GM18502 (cell line): Measurements from ENCODE around the gene TUBB2B.
A peak's percentile ranks its signal among the peaks of the same experiment; 100 is the strongest.

Source experiments
- ATAC-seq: cut with Tn5 transposase; IDR thresholded peaks from one replicate; pipeline ENCODE4 v1.9.1; 2021; ENCODE audit warnings: mild to moderate bottlenecking; ENCODE audit not compliant: unreplicated experiment, poor library complexity

Gene TUBB2B

DNA sequence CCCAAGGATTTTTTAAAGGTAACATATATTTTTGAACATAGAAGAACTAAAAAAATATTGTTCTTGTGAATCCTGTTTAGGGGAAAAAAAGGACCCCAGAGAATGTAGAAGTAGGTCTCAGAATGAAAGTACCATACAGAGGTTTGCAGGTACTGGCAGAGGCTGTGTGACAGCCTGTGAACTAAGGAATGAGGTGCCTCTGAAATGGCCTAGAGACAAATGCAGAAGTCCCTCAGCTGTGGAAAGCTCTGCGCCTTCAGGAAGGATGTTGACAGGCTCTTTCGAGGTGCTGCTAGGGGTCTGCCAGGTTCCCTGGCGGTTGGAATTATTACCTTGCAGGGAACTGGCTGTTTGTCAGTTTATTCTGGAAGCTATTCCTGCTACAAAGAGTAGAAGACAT lies 8.6 kb upstream of the TUBB2B start:
- no peak for ATAC-seq

GRCh38 chr6:3235486-3235885 lies 8.0 kb upstream of the TUBB2B start:
- peak; percentile 50 for ATAC-seq

DNA sequence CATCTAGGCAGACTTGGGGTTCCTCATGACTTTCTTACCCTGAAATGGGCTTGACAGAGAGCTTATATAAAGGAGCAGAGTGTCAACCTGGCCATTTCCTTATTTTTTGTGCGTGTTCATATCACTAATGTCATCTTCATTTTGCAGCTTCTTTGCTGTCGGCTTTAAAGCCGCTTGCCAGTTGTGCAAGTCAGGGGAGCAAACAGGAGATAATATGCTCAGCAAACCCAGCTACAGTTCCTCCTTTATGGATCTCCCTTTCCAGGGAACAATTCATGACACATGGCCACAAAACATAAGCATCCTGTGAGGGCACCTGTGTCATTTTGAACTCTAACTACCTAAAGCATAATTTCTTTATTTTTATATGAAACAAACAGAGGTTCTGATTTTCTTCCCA lies 6.5 kb upstream of the TUBB2B start:
- ATAC-seq: no peak

DNA sequence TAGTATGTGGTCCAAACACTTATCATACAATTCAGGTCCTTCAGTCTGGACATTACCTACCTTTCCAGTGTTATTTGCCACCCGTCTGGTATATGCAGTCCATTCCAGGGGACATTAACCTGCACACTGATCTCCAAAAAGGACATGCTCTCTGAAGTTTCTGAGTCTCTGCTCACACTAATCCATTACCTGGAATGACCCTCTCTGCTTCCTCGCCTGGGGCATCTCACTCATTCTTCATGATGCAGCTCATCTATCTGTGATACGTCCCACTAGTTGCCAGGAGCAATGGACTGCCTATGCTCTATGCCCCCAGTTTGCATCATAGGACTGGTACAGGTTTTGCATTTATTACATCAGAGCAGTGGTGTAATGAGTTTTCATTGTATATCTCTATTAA lies 5.9 kb upstream of the TUBB2B start:
- no peak for ATAC-seq

- no peak for ATAC-seq
Measured at GRCh38 chr6:3232017-3232945, 4.8 kb upstream of the TUBB2B start.

- no peak for ATAC-seq
Measured at GRCh38 chr6:3231247-3232016, 4.0 kb upstream of the TUBB2B start.

DNA sequence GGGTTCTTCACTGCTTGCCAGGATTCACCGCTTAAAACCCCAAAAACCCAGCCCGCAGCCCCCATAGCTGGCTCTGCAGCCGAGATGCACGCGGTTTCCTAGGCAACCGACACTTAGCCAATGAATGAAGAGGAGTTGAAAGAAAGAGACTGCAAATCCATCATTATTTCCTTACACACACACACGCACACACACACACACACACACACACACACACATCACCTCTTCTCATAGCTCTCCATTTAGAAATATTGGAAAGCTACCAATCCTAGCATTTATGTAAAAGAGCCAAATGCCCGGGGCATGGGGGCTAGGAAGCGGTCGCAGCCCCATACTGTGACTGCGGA lies 3.4 kb upstream of the TUBB2B start:
- ATAC-seq: no peak

DNA sequence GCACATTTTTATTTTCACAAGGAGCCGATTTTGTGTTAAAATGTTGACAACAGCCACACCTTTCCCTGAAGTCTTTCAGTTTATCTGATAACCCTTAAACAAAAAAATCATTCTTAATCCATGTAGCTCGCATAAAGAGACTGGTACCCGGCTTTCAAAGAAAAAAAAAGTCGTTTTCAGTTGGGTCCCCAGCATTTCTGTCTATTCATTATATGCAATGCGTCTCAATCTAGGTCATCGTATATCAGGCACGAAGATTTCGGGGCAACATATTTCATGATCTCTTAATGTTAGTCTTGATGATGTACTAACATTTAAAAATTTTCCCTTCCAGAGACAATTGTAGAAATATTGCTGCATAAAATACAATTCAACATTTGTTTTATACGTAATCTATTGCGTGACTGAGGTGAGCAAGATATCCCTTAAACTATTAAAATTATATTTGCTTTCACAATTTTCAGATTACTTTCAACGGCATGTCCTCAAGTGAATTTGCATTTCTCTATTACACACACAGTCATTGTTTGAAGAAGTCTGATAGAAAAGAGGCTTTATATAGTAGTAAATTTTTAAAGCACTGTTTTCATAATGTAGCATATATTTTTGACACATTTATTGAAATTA lies 2.9 kb upstream of the TUBB2B start:
- no peak for ATAC-seq

DNA sequence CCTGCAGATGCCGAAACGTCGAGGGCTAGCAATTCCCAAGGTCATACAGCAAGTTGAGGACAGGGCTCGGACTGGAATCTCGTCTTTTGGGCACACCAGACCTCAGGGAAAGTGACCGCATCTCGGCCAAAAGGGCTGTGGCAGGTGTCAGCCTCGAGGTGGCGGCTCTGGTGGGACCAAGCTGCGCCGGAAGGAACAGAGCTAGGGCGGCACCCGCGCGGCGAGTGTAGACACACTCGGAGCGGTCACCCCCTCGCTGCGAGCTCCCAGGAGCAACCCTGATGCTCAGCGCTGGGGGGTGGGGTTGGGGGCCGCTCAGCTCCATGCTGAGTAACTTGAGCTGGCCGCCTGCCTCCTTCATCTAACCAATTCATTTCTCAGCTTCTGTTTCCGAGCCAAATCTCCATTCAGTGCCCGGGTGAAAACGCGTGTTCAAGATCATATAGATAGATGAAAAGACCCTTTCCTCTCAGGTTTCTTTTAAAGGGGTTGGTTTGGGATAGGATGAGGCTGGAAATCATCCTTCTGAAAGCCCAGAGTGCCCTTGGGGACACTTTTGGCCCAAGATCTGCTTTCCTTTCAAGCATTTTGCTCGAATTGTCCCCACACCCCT lies 2.2 kb upstream of the TUBB2B start:
- no peak for ATAC-seq

GRCh38 chr6:3228771-3229565 lies 1.5 kb upstream of the TUBB2B start:
- ATAC-seq: no peak

GRCh38 chr6:3228046-3228671 lies 706 bp upstream of the TUBB2B start:
- ATAC-seq: no peak

DNA sequence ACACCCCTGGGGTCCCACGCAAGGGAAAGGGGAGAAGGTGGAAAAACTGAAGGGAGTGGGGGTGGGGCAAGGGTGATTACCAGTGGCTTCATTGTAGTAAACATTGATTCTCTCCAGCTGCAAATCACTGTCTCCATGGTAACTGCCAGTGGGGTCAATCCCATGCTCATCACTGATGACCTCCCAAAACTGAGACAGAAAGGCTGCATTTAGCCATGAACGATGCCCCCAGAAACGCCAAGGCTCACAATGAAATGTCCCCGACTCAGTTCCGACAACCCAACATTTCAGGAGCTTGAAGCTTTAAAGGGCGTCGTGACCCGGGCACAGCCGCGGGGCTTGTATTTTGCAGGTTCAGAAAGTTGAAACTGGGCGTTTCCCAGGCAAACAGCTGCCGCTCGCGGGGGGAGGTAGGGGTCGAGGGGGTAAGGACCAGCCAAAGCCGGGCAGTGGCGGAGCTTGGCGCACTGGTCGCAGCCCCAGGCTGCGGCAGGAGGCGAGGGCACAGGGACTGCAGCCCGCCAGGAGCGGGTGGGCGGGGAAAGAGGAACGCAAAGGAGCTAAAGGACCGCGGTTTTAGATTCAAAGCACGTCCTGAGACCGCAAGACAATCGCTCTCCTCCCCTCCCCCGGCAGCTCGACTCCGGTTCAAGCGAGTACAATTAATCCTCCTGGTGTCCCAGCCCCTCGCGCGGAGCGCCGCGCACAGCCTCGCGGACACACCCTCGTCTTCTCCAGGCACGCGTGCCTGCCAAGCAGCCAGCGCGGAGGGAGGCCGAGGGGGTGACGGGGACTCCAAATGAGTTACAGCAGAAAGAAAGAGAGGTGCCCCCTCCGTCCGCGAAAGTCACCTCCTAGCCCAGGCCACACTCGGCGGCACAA lies 731 bp downstream of the TUBB2B start:
- peak; percentile 34 for ATAC-seq

GRCh38 chr6:3226042-3226441 lies 1.4 kb downstream of the TUBB2B start:
- ATAC-seq: no peak

DNA sequence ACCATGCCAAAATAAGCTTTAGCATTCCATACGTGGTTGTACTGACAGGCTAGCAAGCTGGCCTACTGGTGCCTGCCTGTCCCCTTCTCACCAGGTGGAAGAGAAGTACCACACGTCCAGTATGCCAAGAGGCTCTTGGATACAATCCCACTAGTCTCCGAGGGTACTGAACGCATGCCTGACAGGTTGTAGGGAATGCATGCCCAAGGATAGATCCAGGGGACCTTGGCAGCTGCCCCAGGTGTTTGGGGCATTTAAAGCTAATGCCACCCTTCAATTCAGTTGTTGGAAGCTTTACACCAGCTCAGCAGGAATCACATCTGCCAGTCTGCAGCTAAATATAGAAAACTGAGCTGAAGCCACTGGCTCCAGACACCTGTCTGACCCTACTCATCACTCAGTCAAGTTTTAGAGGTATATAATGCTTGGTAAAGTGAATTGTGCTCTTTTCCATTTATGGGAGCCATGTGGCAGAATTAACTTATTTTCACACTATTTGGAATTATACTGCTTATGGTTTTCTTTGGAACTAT lies 4.9 kb downstream of the TUBB2B start:
- ATAC-seq: no peak

GRCh38 chr6:3221578-3221977 lies 5.9 kb downstream of the TUBB2B start:
- no peak for ATAC-seq

DNA sequence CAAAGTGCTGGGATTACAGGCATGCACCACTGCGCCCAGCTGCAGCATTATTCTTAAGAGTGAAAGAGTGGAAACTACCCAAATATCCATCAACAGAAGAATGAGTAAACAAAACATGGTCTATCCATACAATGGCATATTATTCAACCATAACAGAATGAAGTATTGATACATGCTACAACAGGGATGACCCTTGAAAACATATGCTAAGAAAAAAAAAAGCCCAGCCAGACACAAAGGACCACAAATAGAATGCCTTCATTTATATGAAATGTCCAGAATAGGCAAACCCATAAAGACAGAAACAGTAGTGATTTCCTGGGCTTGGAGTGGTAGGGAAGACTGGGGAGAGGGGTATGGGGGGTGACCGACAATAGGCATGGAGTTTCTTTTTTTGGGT lies 7.1 kb downstream of the TUBB2B start:
- ATAC-seq: no peak

- no peak for ATAC-seq
Measured at GRCh38 chr6:3218266-3218665, 9.2 kb downstream of the TUBB2B start.

- ATAC-seq: no peak
Measured at GRCh38 chr6:3217286-3217685, 10.2 kb downstream of the TUBB2B start.
